Peyer's patch (tissue), 4 donors: ENCODE data around the gene KIF21A.

Source experiments
- POLR2A ChIP-seq, 2 donors: fragments of 450-650 bp; IDR thresholded peaks; one replicate each; pipeline ENCODE4 v1.5.1; 2017; ENCODE audit warnings: antibody characterized with exemption in 2 of 2, mild to moderate bottlenecking in 2 of 2, moderate library complexity in 2 of 2
- TF ChIP-seq, protein P1 (sequence below), 6 experiments: fragments of 450-650 bp in 4 of 6; fragments of 200-600 bp in 2 of 6; sonication (generic) in 1 of 6; IDR thresholded peaks; one replicate each; pipeline ENCODE4 v1.5.1; 2017 to 2019; ENCODE audit warnings: antibody characterized with exemption in 6 of 6, mild to moderate bottlenecking in 3 of 6, moderate library complexity in 1 of 6

DNA sequence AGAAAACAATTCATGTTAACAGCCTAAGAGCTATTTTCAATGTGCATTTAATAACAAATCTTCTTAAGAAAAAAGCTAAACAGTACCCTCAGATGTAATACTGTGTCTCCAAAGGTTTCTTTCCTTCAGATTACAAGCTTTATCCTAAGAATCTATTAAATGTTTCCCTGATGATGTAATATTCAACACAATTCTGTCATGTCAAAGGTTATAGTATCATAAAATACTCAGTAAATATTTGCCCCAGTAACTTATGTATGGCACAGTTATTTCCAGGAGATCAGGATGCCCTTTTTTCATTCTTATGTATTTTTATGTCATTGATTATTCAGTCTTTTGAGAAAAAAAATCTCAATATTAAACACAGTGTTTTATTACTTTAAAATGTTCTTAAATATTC lies 128.4 kb downstream of the KIF21A start:
- TF ChIP-seq POLR2A (IDR thresholded peaks at IDR 0.05): no peak
- TF ChIP-seq, protein P1, sequence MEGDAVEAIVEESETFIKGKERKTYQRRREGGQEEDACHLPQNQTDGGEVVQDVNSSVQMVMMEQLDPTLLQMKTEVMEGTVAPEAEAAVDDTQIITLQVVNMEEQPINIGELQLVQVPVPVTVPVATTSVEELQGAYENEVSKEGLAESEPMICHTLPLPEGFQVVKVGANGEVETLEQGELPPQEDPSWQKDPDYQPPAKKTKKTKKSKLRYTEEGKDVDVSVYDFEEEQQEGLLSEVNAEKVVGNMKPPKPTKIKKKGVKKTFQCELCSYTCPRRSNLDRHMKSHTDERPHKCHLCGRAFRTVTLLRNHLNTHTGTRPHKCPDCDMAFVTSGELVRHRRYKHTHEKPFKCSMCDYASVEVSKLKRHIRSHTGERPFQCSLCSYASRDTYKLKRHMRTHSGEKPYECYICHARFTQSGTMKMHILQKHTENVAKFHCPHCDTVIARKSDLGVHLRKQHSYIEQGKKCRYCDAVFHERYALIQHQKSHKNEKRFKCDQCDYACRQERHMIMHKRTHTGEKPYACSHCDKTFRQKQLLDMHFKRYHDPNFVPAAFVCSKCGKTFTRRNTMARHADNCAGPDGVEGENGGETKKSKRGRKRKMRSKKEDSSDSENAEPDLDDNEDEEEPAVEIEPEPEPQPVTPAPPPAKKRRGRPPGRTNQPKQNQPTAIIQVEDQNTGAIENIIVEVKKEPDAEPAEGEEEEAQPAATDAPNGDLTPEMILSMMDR (IDR thresholded peaks at IDR 0.05): no peak
